Type B pancreatic cell (in vitro differentiated cells): ENCODE measurements around the gene B4GALT7. TPM values are rescaled to one million over a fixed set of nuclear protein-coding genes. Genes with fewer than 3 reads are reported as not detected.

Experiments
- DNase-seq: peaks from one replicate; pipeline ENCODE4 v3.0.0; 2021; ENCODE audit warnings: mixed read lengths; ENCODE audit not compliant: unreplicated experiment; ENCODE audit errors: extremely low spot score
- H3K27ac Mint-ChIP-seq: 2 replicates; pipeline ENCODE4 v1.8.0; 2021; ENCODE audit warnings: mild to moderate bottlenecking, mixed read lengths
- H3K27me3 Mint-ChIP-seq: 2 replicates; pipeline ENCODE4 v1.8.0; 2021; ENCODE audit warnings: mixed read lengths
- H3K36me3 Mint-ChIP-seq: 2 replicates; pipeline ENCODE4 v1.8.0; 2021; ENCODE audit warnings: mixed read lengths
- H3K4me1 Mint-ChIP-seq: one replicate; pipeline ENCODE4 v1.8.0; 2021; ENCODE audit warnings: mixed read lengths; ENCODE audit not compliant: unreplicated experiment
- H3K4me3 Mint-ChIP-seq: 2 replicates; pipeline ENCODE4 v1.8.0; 2021; ENCODE audit warnings: mild to moderate bottlenecking, mixed read lengths
- H3K9me3 Mint-ChIP-seq: 2 replicates; pipeline ENCODE4 v1.8.0; 2021; ENCODE audit warnings: mixed read lengths
- CTCF ChIP-seq: fragments of 200-600 bp; sonication (generic); conservative IDR thresholded peaks from 2 replicates; pipeline ENCODE4 v1.5.0; 2021; ENCODE audit warnings: antibody characterized with exemption, mild to moderate bottlenecking
- total RNA-seq: library from RNA; stranded (reverse); gene quantifications from 2 replicates; pipeline ENCODE4 v1.2.1, GENCODE V29; 2021; ENCODE audit warnings: low replicate concordance

B4GALT7 gene
- total RNA-seq, 1 donor from 2014 or later = 30.9 TPM

- Mint-ChIP-seq H3K4me3 (no peak overlapping the region), H3K36me3 (no peaks in the 10 kb centered on the region), H3K4me1 (peaks cover 4% of the 10 kb centered on the region), H3K27me3 (peaks cover 13% of the 10 kb centered on the region), H3K27ac (no peak overlapping the region), H3K9me3 (no peaks in the 10 kb centered on the region)
- no peak for TF ChIP-seq CTCF
- DNase-seq = no peak
These were observed 30.0 kb upstream of the B4GALT7 start for GRCh38 chr5:177569894-177570293.

GRCh38 chr5:177575488-177575887, 24.4 kb upstream of the B4GALT7 start:
- Mint-ChIP-seq H3K9me3 (no peaks in the 10 kb centered on the region), H3K4me3 (no peak overlapping the region), H3K27me3 (peaks cover 4% of the 10 kb centered on the region), H3K36me3 (no peaks in the 10 kb centered on the region), H3K4me1 (no peaks in the 10 kb centered on the region), H3K27ac (no peak overlapping the region)
- DNase-seq = no peak
- no peak for TF ChIP-seq CTCF

- Mint-ChIP-seq H3K36me3 (no peaks in the 10 kb centered on the region), H3K27ac (no peak overlapping the region), H3K27me3 (peaks cover 4% of the 10 kb centered on the region), H3K9me3 (no peaks in the 10 kb centered on the region), H3K4me1 (no peaks in the 10 kb centered on the region), H3K4me3 (no peak overlapping the region)
- TF ChIP-seq CTCF = no peak
- no peak for DNase-seq
These were observed 23.8 kb upstream of the B4GALT7 start for GRCh38 chr5:177576169-177576568.

- no peak for DNase-seq
- H3K27ac Mint-ChIP-seq = no peak overlapping the region
- no peaks in the 10 kb centered on the region for H3K9me3 Mint-ChIP-seq
- H3K4me1 Mint-ChIP-seq = no peaks in the 10 kb centered on the region
- H3K27me3 Mint-ChIP-seq = peaks cover 4% of the 10 kb centered on the region
- no peak for TF ChIP-seq CTCF
- H3K36me3 Mint-ChIP-seq = no peaks in the 10 kb centered on the region
- H3K4me3 Mint-ChIP-seq = no peak overlapping the region
These were observed 21.6 kb upstream of the B4GALT7 start for GRCh38 chr5:177578316-177578715.

GRCh38 chr5:177588413-177588909, 11.5 kb upstream of the B4GALT7 start:
- Mint-ChIP-seq H3K27ac (peak overlapping the region; percentile 14), H3K4me1 (no peaks in the 10 kb centered on the region), H3K4me3 (peak overlapping the region; percentile 14), H3K9me3 (no peaks in the 10 kb centered on the region), H3K27me3 (peaks cover 61% of the 10 kb centered on the region), H3K36me3 (peaks cover 3% of the 10 kb centered on the region)
- TF ChIP-seq CTCF = no peak
- DNase-seq = no peak

- H3K27me3 Mint-ChIP-seq = peaks cover 43% of the 10 kb centered on the region
- no peaks in the 10 kb centered on the region for H3K9me3 Mint-ChIP-seq
- no peaks in the 10 kb centered on the region for H3K4me1 Mint-ChIP-seq
These were observed 9.5 kb upstream of the B4GALT7 start for GRCh38 chr5:177590406-177590805.

More at GRCh38 chr5:177590406-177590805, 9.5 kb upstream of the B4GALT7 start:
- peak overlapping the region; percentile 32 for H3K27ac Mint-ChIP-seq
- H3K4me3 Mint-ChIP-seq = no peak overlapping the region
- no peak for DNase-seq
- peaks cover 7% of the 10 kb centered on the region for H3K36me3 Mint-ChIP-seq
- TF ChIP-seq CTCF = no peak
